Anterior cingulate cortex (tissue), 58 donors: Measurements from ENCODE around the gene FLOT1.
"Not testable (repeated sequence)": the region's sequence is repeated elsewhere in the genome, so short reads cannot be mapped to it uniquely, and the experiment has no call there.

Experiments used
- DNase-seq, 58 donors: peaks; one replicate each; lab custom pipeline; 2025; lab: John Stamatoyannopoulos, UW

The FLOT1 gene

DNA sequence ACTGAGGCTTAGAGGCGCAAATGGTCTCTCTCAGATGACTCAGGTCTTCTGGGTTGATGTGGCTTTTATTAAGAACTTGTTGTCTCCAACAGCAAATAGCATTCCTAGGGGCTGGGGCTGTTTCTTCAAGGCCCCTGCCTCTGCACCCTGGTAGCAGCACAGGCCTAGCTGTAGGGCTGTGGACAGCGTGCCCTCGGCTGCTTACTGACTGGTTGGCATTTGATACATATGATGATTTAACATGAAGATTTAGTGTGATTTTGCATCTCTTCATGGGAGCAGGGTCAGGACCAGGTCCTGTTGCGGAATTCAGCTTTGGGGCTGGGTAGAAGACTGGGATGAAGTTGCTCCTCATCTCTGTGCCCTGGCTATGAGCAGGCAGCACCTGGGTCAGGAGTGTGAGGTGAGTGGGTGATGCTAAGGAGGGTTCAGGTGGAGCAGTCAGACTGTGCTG is 26.2 kb upstream of the FLOT1 start:
- DNase-seq = no peak

GRCh38 chr6:30767944-30768301 is 25.4 kb upstream of the FLOT1 start:
- DNase-seq = no peak

- DNase-seq = no peak
Observed at GRCh38 chr6:30767158-30767943, 24.9 kb upstream of the FLOT1 start.

GRCh38 chr6:30766461-30767157 is 24.1 kb upstream of the FLOT1 start:
- DNase-seq = no peak

DNA sequence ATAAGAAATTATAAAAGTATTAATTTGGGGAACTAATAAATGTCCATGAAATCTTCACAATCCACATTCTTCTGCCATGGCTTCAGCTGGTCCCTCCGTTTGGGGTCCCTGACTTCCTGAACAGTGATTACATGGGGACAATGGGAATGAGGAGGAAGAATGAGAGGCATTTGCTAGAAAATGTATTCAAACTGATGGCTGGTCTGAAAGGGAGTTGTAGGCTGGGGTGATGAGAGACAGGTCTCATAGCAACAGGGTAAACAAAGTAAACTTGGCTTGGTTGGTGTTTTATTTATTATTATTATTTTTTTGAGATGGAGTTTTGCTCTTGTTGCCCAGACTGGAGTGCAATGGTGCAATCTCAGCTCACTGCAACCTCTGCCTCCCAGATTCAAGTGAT is 23.0 kb upstream of the FLOT1 start:
- not testable (repeated sequence) for DNase-seq

- not testable (repeated sequence) for DNase-seq
Observed at GRCh38 chr6:30764490-30765043, 22.1 kb upstream of the FLOT1 start.

- DNase-seq = no peak
Observed at GRCh38 chr6:30763618-30764489, 21.4 kb upstream of the FLOT1 start.

DNA sequence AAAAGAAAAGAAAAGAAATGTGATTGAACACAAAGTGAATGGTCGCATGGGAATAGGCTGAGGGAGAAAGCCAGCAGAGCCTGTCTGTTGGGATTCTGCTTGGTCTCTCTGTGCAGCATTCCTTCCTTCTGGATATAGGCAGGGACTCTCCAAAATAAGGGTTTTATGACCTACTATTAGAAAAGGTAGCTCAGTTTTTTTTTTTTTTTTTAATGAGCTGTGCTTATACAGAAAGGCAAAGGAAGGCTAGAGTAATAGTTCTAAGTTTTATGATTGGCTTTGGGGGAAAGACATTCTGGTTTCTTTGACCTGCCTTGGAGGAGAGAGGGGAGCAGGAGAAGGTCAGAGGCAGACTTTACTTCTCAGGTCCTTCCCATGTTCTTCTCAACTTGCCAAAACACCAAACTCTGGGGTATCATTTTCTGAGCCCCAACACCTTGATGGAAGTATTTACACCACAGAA is 20.7 kb upstream of the FLOT1 start:
- no peak for DNase-seq

DNA sequence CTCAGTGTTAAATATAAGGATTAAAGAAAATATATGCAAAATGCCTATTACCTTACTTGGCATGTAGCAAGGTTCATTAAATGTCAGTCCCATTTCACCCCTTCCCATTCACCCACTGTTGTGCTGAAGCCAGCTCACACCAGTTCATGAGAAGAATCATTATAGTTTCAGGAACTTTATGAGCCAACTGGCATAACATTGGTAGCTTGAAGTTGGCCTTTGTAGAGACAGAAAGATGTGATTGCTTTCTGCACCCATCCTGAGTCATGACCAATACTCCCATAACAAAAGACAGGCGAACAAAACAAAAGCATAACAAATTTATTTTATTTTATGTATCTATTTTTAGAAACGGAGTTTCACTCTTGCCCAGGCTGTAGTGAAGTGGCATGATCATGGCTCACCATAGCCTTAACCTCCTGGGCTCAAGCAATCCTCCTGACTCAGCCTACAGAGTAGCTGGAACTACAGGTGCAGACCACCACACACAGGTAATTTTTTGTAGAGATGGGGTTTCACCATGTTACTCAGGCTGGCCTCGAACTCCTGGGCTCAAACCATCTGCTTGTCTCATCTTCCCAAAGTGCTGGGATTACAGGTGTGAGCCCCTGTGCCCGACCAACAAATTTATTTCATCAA is 19.4 kb upstream of the FLOT1 start:
- DNase-seq = no peak

- no peak for DNase-seq
Observed at GRCh38 chr6:30760549-30760948, 18.1 kb upstream of the FLOT1 start.

GRCh38 chr6:30759575-30760239 is 17.2 kb upstream of the FLOT1 start:
- DNase-seq = no peak

DNA sequence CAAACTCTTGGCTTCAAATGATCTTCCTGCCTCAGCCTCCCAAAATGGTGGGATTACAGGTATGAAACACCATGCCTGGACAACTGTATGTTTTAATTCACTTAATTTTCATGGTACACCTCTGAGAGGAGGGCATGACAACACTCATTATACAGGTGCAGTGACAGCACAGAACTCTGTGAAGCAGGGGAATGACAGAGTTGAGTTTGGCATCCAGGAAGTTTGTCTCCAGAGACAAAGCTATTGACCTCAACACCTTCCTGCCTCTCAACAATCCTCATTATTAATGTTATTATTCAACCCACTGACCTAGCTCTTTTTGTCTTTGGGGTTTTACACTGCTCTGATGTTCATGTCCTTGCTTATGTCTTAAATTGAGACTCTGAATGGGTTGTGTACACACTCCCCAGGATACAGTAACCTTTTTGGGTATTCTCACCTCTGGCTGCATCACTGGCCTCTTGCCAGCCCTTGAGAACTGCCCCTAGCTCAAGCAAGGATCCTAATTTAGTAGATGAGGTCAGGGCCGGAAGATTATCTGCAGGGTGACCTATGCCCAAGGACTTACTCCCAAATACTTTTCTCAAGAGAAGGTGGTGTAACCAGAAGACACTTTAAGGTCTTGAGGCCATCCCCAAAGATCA is 14.9 kb upstream of the FLOT1 start:
- no peak for DNase-seq

DNA sequence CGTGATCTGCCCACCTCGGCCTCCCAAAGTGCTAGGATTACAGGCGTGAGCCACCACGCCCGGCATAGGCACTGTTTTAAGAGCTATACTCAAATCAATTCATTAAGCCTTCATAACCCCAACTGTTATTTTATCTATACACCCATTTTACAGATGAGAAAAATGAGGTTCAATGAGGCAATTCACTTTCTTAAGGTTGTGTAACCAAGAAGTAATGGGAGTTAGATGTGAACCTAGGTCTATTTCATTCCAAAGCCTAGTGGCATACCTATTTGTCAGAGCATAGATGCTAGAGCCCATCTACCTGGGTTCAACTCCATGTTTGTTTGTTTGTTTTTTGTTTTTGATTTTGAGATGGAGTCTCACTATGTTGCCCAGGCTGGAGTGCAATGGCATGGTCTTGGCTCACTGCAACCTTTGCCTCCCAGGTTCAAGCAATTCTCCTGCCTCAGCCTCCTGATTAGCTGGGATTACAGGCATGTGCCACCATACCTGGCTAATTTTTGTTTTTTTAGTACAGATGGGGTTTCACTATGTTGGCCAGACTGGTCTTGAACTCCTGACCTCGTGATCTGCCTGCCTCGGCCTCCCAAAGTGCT is 14.0 kb upstream of the FLOT1 start:
- DNase-seq = not testable (repeated sequence)

DNA sequence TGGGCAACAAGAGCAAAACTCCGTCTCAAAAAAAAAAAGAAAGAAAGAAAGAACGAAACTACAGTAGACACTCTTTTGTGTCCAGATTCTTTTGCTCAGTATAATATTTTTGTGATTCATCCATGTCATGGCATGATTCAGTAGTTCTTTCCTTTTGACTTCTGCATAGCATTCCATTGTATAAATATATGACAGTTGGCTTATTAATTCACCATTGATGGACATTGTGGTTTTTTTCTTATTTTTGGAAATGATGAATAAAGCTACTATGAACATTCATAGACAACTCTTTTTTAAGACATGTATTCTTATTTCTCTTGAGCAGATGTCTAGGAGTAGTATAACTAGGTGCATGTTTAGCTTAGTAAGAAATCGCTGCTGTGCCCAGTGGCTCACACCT is 12.1 kb upstream of the FLOT1 start:
- no peak for DNase-seq

DNA sequence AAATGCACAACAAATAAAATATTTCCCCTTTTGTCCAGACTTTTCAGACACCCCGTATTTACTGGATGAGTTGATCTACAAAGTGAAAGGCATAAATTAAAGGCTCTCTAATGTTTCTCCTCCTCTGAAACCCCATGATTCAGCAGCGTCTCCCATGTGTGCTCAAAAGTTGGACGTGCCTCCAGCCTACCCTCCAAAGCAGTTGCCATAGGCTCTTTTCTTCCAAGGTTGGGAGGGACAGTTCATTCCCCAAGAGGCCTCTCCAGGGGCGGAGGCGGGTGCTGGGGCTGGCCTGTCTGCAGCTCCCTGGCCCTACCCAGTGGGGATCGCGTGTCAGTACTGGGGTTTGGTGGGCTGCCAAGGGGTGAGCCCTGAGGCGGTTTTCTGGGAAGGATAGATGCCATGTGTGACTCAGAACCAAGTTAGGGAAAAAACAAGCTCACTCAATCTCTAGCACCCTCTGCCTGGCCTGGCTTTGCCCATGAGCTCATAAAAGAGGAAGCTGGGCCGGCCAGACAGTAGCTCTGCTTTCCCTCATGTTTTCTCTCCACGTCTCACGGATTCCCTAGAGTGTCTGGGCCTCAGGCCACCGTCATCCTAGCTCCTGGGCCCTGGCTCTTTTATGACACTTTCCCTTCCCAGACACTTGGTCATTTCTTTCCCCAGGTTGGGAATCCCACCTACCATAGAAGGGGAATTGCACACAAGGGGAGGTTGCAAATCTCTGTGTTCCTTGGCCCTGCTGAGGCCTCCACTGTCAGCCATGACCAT is 9.9 kb upstream of the FLOT1 start:
- DNase-seq = peak in 33 of 58 donors; percentile 2 to 80 (median 21)

- DNase-seq = no peak
Observed at GRCh38 chr6:30750379-30750668, 7.8 kb upstream of the FLOT1 start.

DNA sequence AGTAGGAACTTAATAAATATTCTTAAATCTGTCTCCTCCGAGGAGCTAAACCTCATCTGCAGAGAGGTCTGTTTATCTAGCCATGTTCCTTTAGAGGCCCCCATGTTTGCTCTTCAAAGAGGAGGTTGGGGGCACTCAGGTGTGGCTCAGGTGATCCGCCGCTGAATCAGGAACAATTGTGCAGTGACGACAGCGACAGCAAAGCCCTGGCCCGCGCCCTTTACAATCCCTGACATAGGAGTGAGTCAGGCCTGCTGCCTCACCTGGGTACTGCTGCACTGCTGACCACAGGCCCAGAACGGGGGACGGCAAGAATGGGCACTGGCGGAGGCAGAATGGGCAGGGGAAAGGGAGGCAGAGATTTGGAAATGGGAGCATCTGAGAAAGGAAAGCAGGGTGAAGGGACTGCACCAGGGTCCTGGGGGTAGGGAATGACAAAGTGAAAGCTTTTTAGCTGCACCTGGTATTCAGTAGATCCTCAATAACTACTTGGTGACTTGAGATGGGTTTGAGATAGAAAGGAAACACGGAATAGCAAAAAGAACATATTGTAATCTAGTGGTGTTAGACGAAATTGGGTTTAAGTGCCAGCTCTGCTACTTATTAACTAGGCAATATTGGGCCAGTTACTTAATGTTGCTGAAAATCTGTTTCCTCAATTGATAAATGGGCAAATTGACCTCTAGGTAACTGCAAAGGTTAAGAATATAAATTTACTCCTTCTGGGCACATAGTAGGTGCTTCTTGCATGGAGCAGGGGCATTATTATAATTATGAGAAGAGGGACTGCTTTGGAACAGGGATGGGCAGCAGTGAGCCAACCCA is 7.3 kb upstream of the FLOT1 start:
- no peak for DNase-seq
